ENCODE measurements around the gene KAZN.

Gene KAZN

GRCh38 chr1:14677292-14677971 lies 78.9 kb downstream of the KAZN start:
- Histone ChIP-seq H3K36me3 (ENCODE audit: control insufficient read depth, low read length) (no peaks in the 10 kb centered on the region), H3K27me3 (ENCODE audit: control insufficient read depth, low read length) (no peaks in the 10 kb centered on the region), H3K9me2 (replicated peaks; ENCODE audit: control insufficient read depth, low read length) (no peaks in the 10 kb centered on the region), H3K4me3 (ENCODE audit: low read length) (no peak overlapping the region), H3K9me3 (ENCODE audit: control insufficient read depth, insufficient read depth, low read length) (peaks cover 4% of the 10 kb centered on the region; the same call in 1 of the 2 replicates), H3K79me2 (ENCODE audit: control insufficient read depth, low read length) (no peaks in the 10 kb centered on the region), H3K4me1 (ENCODE audit: control insufficient read depth, low read length) (peaks cover 51% of the 10 kb centered on the region), H3K4me2 (ENCODE audit: low read length) (no peak overlapping the region), H3K27ac (ENCODE audit: low read depth, low read length) (no peak overlapping the region), H4K20me1 (ENCODE audit: control insufficient read depth, insufficient read depth, low read depth, low read length) (no peaks in the 10 kb centered on the region), H3F3A (ENCODE audit: control insufficient read depth, insufficient read depth) (peaks cover 4% of the 10 kb centered on the region)
- TF ChIP-seq EZH2phosphoT487 (IDR thresholded peaks at IDR 0.05; ENCODE audit: borderline replicate concordance, low read length) = no peak
- TF ChIP-seq CTCF (IDR thresholded peaks at IDR 0.05; ENCODE audit: low read depth, low read length, poor library complexity, severe bottlenecking) = no peak

DNA sequence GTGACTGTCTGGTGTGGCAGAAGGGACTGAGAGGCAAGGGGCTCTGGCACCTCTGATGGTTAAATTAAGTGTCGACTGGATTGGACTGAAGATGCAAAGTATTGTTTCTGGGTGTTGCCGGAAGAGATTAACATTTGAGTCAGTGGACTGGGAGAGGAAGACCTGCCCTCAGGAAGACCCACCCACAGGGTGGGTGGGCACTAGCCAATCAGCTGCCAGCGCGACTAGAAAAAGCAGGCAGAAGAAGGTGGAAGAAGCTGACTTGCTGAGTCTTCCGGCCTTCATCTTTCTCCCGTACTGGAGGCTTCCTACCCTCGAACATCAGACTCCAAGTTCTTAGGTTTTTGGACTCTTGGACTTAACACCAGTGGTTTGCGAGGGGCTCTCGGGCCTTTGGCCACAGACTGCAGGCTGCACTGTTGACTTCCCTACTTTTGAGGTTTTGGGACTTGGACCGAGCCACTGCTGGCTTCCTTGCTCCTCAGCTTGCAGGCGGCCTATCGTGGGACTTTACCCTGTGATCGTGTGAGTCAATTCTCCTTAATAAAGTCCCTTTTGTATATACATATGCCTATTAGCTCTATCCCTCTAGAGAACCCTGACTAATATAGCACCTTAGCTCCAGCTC lies 79.6 kb downstream of the KAZN start:
- H3K27me3 ChIP-seq (ENCODE audit: control insufficient read depth, low read length) = no peaks in the 10 kb centered on the region
- no peaks in the 10 kb centered on the region for H3K79me2 ChIP-seq (ENCODE audit: control insufficient read depth, low read length)
- H3K4me2 ChIP-seq (ENCODE audit: low read length) = no peak overlapping the region
- 0 out of 2 replicates have a peak, but pooled peaks cover 3% of the 10 kb centered on the region for H3F3A ChIP-seq (ENCODE audit: control insufficient read depth, insufficient read depth)
- peaks cover 4% of the 10 kb centered on the region; the same call in 1 of the 2 replicates for H3K9me3 ChIP-seq (ENCODE audit: control insufficient read depth, insufficient read depth, low read length)
- H3K27ac ChIP-seq (ENCODE audit: low read depth, low read length) = no peak overlapping the region
- peaks cover 45% of the 10 kb centered on the region for H3K4me1 ChIP-seq (ENCODE audit: control insufficient read depth, low read length)
- H3K4me3 ChIP-seq (ENCODE audit: low read length) = no peak overlapping the region
- TF ChIP-seq EZH2phosphoT487 (IDR thresholded peaks at IDR 0.05; ENCODE audit: borderline replicate concordance, low read length) (no peak), CTCF (IDR thresholded peaks at IDR 0.05; ENCODE audit: low read depth, low read length, poor library complexity, severe bottlenecking) (no peak)
- no peaks in the 10 kb centered on the region for H3K9me2 ChIP-seq (replicated peaks; ENCODE audit: control insufficient read depth, low read length)
- H4K20me1 ChIP-seq (ENCODE audit: control insufficient read depth, insufficient read depth, low read depth, low read length) = no peaks in the 10 kb centered on the region
- no peaks in the 10 kb centered on the region for H3K36me3 ChIP-seq (ENCODE audit: control insufficient read depth, low read length)

- H3K9me2 ChIP-seq (replicated peaks; ENCODE audit: control insufficient read depth, low read length) = no peaks in the 10 kb centered on the region
- H3K79me2 ChIP-seq (ENCODE audit: control insufficient read depth, low read length) = no peaks in the 10 kb centered on the region
- H3K36me3 ChIP-seq (ENCODE audit: control insufficient read depth, low read length) = no peaks in the 10 kb centered on the region
- H3F3A ChIP-seq (ENCODE audit: control insufficient read depth, insufficient read depth) = 0 out of 2 replicates have a peak, but pooled peaks cover 3% of the 10 kb centered on the region
- H4K20me1 ChIP-seq (ENCODE audit: control insufficient read depth, insufficient read depth, low read depth, low read length) = no peaks in the 10 kb centered on the region
- H3K4me2 ChIP-seq (ENCODE audit: low read length) = no peak overlapping the region
- peaks cover 4% of the 10 kb centered on the region; the same call in 1 of the 2 replicates for H3K9me3 ChIP-seq (ENCODE audit: control insufficient read depth, insufficient read depth, low read length)
- H3K27ac ChIP-seq (ENCODE audit: low read depth, low read length) = no peak overlapping the region
- H3K4me1 ChIP-seq (ENCODE audit: control insufficient read depth, low read length) = peaks cover 36% of the 10 kb centered on the region
- no peak for TF ChIP-seq CTCF (IDR thresholded peaks at IDR 0.05; ENCODE audit: low read depth, low read length, poor library complexity, severe bottlenecking)
- TF ChIP-seq EZH2phosphoT487 (IDR thresholded peaks at IDR 0.05; ENCODE audit: borderline replicate concordance, low read length) = no peak
- H3K4me3 ChIP-seq (ENCODE audit: low read length) = no peak overlapping the region
- no peaks in the 10 kb centered on the region for H3K27me3 ChIP-seq (ENCODE audit: control insufficient read depth, low read length)
Observed at GRCh38 chr1:14679027-14679688, 80.7 kb downstream of the KAZN start.
